CD4-positive, alpha-beta T cell treated with Interleukin-4 for 4 hours (primary cell): Measurements from ENCODE around the gene LAMTOR4.

ENCODE experiments used
- DNase-seq: peaks from one replicate; pipeline ENCODE4 v3.0.0-alpha.2; 2020

LAMTOR4 gene

GRCh38 chr7:100154651-100155491, 6.2 kb downstream of the LAMTOR4 start:
- DNase-seq: no peak

- no peak for DNase-seq
These were observed 7.0 kb downstream of the LAMTOR4 start for GRCh38 chr7:100155553-100156317.

GRCh38 chr7:100156331-100157068, 7.8 kb downstream of the LAMTOR4 start:
- DNase-seq: peak; percentile 35

GRCh38 chr7:100157069-100157333, 8.3 kb downstream of the LAMTOR4 start:
- no peak for DNase-seq

GRCh38 chr7:100157334-100158228, 8.9 kb downstream of the LAMTOR4 start:
- no peak for DNase-seq

- peak; percentile 80 for DNase-seq
These were observed 9.7 kb downstream of the LAMTOR4 start, which contains the start of gene TRAPPC14 for GRCh38 chr7:100158229-100159098. TSS of gene TRAPPC14 (minus strand) at chr7:100158723. CDS start at chr7:100158499, 224 bp downstream.

- DNase-seq: no peak
These were observed 10.4 kb downstream of the LAMTOR4 start for GRCh38 chr7:100159099-100159623.

- DNase-seq: no peak
These were observed 11.3 kb downstream of the LAMTOR4 start for GRCh38 chr7:100160067-100160466.

- no peak for DNase-seq
These were observed 14.4 kb downstream of the LAMTOR4 start for GRCh38 chr7:100163006-100163531.

GRCh38 chr7:100163871-100164270, 15.2 kb downstream of the LAMTOR4 start:
- DNase-seq: no peak

- peak; percentile 42 for DNase-seq
These were observed 17.7 kb downstream of the LAMTOR4 start for GRCh38 chr7:100166317-100166940.

- no peak for DNase-seq
These were observed 18.5 kb downstream of the LAMTOR4 start for GRCh38 chr7:100166970-100167911.

- DNase-seq: no peak
These were observed 19.2 kb downstream of the LAMTOR4 start for GRCh38 chr7:100167912-100168323.

- no peak for DNase-seq
These were observed 20.6 kb downstream of the LAMTOR4 start for GRCh38 chr7:100169147-100169850.

GRCh38 chr7:100170101-100170897, 21.6 kb downstream of the LAMTOR4 start:
- DNase-seq: no peak

- peak; percentile 29 for DNase-seq
These were observed 22.5 kb downstream of the LAMTOR4 start for GRCh38 chr7:100171087-100171681.

- no peak for DNase-seq
These were observed 23.1 kb downstream of the LAMTOR4 start for GRCh38 chr7:100171840-100172239.
